Stimulated activated CD4-positive, alpha-beta T cell treated with anti-CD3 and anti-CD28 coated beads, Interleukin-2, amount 100 ng/mL, for 4 hours (primary cell): ENCODE results near the gene SNRPB.
"Not testable (repeated sequence)": the region's sequence is repeated elsewhere in the genome, so short reads cannot be mapped to it uniquely, and the experiment has no call there.

ENCODE experiments used
- DNase-seq: peaks from one replicate; pipeline ENCODE4 v3.0.0-alpha.2; 2020; ENCODE audit warnings: low read depth

SNRPB gene

GRCh38 chr20:2470423-2471193, at the start of gene SNRPB:
Gene SNRPB (minus strand): TSS chr20:2470789. CDS start chr20:2470690, 99 bp downstream.
- DNase-seq, result peak; percentile 95

DNA sequence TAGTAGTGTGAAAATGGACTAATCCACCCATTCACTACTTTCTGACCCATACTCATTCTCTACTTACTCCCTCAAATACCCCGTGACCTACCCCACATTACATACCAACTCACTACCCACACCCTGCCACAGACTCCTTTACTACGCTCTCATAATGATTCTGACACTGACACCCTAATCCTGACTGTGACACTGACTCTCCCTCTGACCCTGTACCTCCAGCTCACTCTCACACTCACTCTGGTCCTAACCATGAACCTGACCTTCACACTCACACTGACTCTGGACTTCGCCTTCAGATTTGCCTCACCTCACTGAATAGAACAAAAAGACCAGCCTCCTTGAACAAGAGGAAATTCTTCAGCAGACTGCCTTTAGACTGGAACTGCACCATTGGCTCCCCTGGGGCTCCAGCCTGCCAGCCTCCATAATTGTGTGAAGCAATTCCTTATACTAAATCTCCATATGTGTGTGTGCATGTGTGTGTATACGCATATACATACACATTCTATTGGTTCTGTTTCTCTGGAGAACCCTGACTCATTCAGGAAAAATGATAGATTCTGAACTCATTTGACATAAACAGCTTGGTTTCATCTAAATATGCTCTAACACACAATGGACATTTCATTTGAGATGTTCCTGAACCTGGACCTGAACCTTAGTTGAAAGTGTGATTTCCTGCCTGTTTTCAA, 48.7 kb upstream of the SNRPB start:
- DNase-seq, result no peak

DNA sequence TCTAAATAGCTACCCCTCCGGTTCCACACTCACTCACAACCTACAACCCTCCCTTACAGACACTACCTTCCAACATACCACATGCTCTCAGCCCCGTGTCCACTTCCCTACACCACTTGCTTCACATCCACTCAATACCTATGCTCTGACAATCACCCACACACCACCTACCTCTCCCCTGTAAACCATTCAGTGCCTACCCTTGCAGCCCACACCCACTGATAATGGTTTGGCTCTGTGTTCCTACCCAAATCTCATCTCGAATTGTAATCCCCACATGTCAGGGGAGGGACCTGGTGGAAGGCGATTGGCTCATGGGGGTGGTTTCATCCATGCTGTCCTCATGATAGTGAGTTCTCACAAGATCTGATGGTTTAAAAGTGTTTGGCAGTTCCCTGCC, 48.0 kb upstream of the SNRPB start:
- DNase-seq, result no peak

DNA sequence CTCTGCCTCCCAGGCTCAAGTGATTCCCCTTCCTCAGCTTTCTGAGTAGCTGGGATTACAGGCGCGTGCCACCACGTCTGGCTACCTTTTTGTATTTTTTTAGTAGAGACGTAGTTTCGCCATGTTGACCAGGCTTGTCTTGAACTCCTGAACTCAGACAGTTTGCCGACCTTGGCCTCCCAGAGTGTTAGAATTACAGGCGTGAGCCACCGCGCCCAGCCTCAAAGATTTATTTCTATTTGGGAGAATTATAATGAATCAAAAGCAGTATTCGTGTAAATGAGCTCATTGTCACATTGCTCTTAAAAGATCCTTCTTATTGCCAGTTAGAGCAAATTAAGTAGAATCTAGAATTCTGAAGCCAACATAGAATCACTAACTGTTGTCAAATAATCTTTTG, 47.5 kb upstream of the SNRPB start:
- DNase-seq, result no peak

- no peak for DNase-seq
Observed at GRCh38 chr20:2516399-2516798, 45.8 kb upstream of the SNRPB start.

DNA sequence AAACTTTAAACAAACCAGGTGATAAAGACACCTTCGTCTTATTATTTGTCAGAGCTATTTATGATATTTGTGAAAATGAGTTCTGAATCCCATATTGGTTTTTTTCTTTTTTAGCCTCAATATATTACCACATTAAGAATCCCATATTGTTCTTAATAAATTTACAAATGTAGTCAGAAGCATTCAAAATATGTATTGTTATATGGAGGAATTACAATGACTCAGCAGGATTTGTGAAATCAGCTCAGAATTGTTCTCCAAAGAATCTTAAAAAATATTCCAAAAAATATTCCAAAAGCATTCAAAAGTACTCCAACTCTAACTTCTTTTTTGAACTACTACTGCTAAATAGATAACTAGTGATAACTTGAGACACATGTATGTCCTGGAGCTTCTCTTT, 44.6 kb upstream of the SNRPB start:
- no peak for DNase-seq

DNA sequence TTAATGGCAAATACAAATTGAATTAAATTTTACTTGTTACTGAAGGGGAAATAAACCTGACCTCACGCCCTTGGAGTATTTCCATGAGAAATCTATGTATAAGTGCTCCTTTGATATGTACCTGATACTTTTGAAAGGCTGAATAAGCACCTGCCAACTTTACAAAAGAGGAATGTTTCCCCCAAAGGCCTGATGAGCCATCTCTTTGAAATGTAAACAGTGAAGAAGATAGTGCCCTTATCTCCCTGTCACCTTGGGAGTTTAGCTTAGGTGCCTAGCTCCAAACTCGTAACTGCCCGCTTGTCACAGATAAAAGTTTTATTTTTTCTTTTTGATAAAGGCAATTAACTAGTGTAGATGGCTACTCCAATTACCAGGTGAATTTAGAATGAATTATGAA, 39.2 kb upstream of the SNRPB start:
- no peak for DNase-seq

- DNase-seq, result no peak
Observed at GRCh38 chr20:2509468-2509781, 38.8 kb upstream of the SNRPB start.

- DNase-seq, result peak; percentile 67
Observed at GRCh38 chr20:2508631-2509467, 38.3 kb upstream of the SNRPB start, which contains the start of gene ZNF343. Gene ZNF343 (minus strand): TSS chr20:2508915. CDS start chr20:2493895, 15,020 bp downstream.

DNA sequence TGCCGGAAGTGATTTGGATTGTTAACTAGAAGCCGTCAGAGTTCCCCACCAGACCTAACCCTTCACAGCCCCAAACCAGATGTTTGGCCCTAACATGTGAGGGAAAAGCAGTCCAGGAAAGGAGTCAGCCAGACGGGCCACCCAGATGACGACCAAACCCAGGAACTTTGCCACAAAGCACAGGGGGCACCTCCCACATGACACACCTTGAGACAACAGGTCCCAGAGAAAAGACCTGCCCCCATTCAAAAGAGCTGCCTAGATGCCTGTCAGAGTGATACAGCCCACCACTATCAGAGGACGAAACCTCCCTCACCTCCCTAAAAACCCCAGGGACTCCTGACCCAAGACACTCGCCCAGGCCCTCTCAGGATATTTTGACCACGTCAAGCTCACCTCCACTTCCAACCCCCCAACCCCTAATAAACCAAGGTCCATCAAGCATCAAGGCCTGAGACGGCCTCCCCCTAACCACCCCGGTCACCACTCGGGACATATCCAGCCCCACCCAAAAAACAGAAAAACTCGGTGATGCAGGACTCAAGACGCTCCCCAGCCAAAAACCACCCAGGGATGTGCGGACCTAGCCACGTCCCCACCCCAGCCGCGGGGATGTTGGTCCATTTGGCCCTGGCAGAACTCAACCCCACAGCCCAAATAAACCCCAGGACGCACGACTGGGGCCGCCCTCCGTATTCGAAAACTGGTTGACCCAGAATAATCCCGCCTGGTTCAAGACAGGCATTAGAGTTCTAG, 37.5 kb upstream of the SNRPB start:
- DNase-seq, result no peak

- no peak for DNase-seq
Observed at GRCh38 chr20:2507464-2507863, 36.9 kb upstream of the SNRPB start.

DNA sequence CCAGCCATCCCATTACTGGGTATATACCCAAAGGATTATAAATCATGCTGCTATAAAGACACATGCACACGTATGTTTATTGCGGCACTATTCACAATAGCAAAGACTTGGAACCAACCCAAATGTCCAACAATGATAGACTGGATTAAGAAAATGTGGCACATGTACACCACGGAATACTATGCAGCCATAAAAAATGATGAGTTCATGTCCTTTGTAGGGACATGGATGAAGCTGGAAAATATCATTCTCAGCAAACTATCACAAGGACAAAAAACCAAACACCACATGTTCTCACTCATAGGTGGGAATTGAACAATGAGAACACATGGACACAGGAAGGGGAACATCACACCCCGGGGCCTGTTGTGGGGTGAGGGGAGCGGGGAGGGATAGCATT, 35.8 kb upstream of the SNRPB start:
- not testable (repeated sequence) for DNase-seq

DNA sequence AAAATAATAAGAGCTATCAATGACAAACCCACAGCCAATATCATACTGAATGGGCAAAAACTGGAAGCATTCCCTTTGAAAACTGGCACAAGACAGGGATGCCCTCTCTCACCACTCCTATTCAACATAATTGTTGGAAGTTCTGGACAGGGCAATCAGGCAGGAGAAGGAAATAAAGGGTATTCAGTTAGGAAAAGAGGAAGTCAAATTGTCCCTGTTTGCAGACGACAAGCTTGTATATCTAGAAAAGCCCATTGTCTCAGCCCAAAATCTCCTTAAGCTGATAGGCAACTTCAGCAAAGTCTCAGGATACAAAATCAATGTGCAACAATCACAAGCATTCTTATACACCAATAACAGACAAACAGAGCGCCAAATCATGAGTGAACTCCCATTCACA, 34.2 kb upstream of the SNRPB start:
- DNase-seq, result not testable (repeated sequence)

GRCh38 chr20:2502808-2503384, 32.3 kb upstream of the SNRPB start:
- not testable (repeated sequence) for DNase-seq

GRCh38 chr20:2485661-2486060, 15.1 kb upstream of the SNRPB start:
- no peak for DNase-seq

DNA sequence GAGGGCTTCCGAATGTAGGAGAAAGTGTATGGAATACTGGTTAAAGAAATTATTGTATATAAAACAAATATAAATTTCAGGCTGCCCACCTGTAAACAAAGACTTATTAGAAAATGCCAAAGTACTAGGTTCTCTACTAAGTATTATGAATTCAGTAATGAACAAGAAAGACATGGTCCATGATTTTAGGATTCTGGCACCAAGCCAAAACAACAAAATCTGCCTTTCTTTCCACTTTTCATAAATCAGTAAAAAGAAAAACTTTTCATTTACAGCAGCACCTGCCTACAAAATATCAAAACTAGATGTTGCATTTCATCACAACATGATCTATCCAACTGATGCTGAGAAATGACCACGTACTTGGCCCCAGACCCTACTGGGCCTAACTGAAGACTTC, 14.5 kb upstream of the SNRPB start:
- no peak for DNase-seq

- no peak for DNase-seq
Observed at GRCh38 chr20:2483504-2483903, 12.9 kb upstream of the SNRPB start.

DNA sequence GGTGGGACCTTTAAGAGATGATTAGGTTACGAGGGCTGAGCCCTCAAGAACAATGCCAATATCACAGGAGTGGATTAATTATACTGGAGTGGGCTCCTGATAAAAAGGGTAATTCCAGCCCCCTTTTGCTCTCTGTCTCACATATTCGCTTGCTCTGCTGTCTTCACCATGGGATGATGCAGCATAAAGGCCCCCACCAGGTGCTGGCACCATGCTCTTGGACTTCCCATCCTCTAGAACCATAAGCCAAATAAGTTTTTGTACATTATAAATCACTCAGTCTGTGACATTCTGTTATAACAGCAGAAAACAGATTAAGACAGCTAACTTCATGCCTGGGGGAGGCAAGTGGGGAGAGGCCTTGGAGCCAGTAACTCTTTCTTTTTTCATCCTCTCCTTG, 9.8 kb upstream of the SNRPB start:
- DNase-seq, result no peak

GRCh38 chr20:2476742-2477615, 6.4 kb upstream of the SNRPB start:
- DNase-seq, result no peak

DNA sequence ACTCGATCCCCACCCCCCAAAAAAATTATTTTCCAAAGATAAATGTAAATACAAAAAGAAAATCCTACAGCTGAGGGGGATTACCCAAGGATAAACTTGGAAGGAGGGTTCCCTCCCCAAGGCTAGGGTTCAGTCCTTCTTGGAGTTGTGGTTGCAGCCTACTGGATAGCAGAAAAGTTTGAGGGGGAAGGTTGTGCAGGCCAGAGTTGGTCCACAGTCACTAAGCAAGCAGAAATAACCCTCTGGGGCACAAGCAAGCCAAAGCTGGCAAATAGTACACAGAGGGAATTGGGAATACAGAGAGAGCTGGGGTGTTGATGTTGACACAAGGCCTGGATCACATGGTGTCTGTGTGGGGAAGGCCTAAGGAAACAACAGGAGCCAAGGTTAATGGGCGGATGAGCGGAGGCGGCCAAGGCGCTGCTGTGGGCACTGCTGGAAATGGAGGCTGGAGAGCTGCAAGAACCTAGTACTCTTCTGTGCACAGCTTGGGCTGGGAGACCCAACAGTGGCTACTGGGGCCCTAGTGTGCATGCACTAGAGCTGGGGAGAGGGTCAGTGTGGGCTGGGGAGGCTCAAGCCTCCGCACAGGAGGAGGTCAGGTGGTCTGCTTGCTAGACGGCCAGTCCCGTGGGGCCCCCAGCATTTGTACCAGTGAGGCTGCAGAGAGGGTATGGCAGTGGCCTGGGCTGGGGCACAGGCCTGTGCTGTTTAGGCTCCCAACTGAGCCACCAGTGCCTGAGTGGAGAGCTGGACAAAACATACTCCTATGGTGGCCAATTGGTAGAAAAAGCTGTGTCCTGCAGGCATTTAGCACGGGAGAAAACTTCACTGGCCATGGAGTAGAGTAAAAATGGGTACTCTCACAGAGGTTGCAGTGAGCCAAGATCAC, 5.5 kb upstream of the SNRPB start:
- DNase-seq, result no peak
